SKM-1 (cell line): ENCODE data around the gene HIPK2.

ENCODE experiments used
- DNase-seq: peaks from one replicate; lab custom pipeline; 2025; ENCODE audit not compliant: unreplicated experiment; lab: John Stamatoyannopoulos, UW

The HIPK2 gene

DNA sequence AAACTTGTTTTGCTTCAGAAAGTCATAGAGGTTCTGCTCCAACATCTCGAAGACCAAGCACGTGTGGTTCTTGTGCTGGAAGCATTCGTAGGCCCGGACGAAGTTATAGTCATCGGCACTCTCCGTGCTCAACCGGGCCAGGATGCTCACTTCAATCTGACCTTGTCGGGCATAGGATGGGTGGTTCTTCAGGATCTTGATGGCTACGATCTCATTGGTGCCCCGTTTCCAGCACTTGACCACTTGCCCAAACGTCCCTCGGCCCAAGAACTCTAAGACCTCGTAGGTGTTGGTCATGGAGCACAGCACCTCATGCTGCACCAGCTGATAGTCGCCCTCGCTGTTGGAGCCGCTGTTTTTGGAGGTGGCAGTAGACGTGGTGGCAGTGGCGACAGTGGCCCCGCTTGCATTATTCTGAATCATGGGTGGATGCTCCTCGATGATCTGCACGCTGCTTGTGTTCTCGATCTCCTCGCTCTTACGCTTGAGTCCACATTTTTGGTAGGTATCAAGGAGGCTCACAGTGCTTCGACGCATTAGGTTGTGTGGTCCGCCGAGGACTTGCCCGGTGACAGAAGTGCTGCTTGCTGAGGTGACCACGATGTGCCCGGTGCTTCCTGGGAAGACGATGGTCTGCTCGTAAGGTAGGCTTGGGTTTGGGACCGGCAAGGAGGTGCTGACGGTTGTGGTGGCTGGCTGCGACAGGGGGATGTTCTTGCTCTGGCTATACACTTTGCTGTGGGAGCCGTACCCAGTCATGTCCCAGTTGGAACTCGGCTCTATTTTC lies 61.4 kb downstream of the HIPK2 start:
- DNase-seq, result no peak

GRCh38 chr7:139715194-139715815 lies 62.5 kb downstream of the HIPK2 start:
- no peak for DNase-seq

DNA sequence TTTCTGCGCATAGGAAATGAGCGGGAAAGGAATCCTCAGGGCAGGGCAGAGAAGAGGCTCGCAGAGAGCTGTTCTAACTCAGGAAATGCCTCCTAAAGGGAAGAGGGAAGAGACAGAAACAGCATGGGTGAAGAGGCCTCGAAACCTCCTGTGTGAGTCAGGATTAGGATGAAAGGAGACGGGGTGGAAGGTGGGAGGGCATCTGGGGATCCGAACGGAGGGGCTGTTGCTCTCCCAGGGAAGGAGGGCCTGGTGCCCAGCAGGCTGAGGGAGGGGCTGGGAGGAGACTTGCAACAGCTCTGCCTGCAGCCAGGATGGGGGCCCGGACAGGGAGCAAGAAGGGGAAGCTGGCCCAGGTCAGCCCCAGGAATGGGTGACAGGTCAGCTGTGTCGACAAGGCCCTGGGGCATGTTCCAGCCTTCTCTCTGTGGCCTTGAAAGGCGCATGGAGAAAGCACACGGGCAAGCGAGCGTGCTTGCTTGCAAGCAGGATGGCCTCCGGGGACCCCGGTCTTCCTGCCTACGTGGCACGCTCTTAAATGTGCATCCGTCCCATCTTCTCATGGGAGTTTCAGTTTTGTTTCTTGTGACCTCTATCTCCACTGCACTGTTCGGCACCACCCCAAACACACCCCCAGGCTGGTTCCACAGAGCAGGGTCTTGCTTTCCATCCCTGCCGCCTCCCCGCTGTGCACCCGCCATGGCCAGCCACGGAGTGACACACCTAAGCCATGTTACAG lies 63.5 kb downstream of the HIPK2 start:
- no peak for DNase-seq

DNA sequence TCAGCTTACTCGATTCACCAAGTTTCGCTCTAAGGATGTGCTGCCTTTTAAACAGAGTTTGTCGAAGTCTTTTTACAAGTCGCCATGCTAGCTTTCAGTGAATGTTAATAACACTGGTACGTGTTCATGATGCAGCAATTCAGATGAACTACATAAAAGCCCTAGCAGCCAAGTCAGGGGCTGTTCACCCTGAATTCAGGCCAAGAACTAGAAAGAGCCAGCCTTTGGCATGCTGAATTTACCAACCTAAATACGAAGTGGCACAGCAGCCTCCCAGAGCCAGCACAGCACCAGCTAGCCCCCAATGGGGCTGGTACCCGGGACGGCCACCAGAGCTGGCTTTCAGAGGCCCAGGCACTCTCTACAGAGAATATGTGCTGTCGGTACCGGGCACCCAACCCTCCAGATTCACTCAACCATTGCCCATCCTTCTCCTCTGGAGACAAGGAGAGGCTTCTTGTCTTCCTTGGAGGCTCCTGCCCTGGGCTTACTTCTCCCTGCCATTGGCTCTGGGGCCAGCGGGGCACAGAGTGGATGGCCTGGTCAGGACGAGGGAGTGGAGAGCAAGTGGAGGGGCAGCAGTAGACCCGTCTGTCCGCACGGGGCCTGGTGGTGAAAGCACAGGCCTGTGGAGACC lies 64.2 kb downstream of the HIPK2 start:
- DNase-seq, result no peak

DNA sequence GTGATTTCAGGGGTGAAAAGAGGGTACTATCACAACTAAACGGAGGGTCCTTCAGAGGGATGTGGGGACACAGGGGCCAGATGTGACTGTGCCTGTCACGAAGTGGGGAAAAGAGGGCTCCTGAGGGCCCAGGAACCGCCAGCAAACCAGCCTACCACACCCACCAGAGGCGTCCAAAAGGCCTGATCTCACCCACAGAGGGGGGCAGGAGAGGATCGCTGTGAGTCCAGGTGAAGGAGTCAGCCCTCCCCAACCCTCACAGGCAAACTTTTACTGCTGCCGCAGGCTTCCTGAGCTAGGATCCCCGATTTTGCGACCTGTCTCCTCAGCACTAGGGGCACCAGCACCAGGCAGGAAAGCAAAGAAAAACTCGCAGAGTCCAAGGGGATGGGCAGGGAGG lies 64.7 kb downstream of the HIPK2 start:
- DNase-seq, result no peak

- no peak for DNase-seq
Observed at GRCh38 chr7:139711991-139712743, 65.6 kb downstream of the HIPK2 start.

DNA sequence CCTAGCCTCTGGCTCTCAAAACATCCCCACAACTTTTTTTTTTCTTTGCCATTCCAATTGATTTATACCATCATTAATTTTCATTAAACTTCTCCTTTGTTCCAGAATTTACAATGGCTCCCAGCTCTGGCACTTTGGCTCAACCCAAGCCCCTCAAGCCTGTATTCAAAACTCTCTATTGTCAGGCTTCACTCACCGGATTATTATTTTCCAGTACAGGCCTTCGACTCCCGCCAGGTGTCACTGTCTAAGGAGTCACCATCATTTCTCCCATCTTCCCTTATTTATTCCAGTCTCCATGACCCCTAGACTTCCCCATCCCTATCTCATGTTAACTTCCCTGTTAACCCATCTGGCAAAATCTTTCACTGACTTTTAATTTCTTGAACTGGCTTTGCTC lies 67.8 kb downstream of the HIPK2 start:
- DNase-seq, result no peak

DNA sequence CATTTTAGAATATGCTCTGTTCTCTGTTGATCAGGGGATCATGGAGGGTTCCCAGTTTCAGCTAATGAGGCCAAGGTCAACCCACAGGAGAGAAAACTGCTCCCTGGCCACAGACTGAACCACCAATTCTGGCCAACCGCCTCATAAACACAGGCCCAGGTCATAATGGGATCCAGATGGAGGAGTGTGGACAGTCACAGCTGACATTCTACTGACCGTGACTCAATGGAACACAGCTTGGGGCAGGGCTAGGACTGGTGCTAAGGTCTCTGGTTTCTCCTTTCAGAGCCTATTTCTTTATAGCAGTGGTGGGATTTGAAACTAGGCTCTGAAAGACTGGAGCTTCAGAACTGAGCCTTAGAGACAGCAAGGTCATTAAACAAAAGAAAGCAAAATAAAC lies 68.3 kb downstream of the HIPK2 start:
- no peak for DNase-seq

- no peak for DNase-seq
Observed at GRCh38 chr7:139708541-139708940, 69.3 kb downstream of the HIPK2 start.

- DNase-seq, result no peak
Observed at GRCh38 chr7:139706837-139707236, 71.0 kb downstream of the HIPK2 start.

- no peak for DNase-seq
Observed at GRCh38 chr7:139704308-139704879, 73.4 kb downstream of the HIPK2 start.

DNA sequence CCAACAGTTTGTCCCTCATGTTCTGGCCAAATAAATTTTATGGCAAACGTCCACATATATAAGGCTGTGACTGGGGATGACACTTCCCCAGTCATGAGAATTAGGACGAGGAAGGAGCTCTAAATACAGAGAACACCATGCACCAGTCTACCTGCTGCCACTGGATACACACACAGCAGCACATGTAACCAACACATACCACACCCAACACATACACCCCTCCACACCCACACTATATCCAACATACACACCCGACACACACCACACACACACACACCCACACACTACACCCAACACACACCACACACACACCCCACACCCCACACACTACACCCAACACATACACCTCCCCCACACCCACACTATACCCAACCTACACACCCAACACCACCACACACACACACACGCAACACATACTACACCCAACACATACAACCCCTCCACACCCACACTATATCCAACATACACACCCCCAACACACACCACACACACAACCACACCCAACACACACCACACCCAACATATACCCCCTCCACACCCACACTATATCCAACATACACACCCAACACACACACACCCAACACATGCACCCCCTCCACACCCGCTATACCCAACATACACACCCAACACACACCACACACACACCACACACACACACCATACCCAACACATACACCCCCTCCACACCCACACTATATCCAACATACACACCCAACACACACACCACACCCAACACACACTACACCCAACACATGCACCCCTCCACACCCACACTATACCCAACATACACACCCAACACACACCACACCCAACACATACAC lies 74.1 kb downstream of the HIPK2 start:
- no peak for DNase-seq

DNA sequence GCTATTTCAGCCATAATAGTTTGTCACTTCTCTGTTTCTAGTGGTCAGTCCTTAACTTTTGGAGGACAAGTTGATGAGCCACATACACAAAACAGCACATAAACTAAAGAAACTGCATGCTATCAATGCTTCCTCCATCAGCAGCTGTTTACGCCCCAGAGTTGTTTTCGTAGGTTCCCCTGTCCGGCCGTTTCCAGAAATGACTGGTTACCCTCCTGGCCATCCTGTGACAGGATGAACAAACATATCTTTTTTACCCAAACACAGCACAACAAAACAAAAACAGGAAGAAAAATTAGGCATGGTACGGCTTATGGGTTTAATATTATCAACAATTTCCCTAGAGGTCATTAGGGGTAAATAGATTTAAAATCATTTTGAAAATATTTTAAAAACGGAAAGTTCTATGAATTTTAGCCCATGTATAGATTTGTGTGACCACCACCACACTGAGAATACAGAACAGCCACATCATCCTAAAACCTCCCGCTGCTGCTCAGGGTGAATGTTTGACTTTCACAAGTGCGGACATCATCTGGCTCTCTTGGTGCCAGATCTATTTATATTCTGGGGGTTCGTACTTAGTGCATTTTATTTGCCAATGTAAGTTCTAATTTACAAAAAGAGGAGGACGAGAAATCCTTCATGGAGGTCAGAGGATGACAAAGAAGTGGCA lies 74.8 kb downstream of the HIPK2 start:
- no peak for DNase-seq

DNA sequence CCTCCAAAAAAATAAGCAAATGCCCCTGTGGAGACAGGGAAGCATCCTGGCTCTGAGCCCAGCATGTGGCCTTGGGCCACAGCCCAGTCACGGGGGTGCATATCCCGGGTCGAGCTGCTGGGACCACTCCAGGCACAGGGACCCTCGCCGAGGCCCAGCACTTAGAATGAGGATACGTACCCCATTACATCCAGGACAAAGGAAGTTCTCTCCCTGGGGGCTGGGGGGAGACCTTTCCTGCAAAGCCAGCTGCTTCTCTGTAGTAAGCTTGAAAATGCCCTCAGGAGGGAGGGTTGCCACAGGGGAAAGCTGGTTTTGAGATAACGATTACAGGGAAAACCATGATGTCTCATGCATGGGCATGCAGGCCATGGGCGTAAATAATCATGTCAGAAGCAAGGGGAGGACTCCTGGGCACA lies 75.5 kb downstream of the HIPK2 start:
- DNase-seq, result no peak

GRCh38 chr7:139701908-139702307 lies 75.9 kb downstream of the HIPK2 start:
- DNase-seq, result no peak

GRCh38 chr7:139700505-139701235 lies 77.1 kb downstream of the HIPK2 start:
- DNase-seq, result no peak

DNA sequence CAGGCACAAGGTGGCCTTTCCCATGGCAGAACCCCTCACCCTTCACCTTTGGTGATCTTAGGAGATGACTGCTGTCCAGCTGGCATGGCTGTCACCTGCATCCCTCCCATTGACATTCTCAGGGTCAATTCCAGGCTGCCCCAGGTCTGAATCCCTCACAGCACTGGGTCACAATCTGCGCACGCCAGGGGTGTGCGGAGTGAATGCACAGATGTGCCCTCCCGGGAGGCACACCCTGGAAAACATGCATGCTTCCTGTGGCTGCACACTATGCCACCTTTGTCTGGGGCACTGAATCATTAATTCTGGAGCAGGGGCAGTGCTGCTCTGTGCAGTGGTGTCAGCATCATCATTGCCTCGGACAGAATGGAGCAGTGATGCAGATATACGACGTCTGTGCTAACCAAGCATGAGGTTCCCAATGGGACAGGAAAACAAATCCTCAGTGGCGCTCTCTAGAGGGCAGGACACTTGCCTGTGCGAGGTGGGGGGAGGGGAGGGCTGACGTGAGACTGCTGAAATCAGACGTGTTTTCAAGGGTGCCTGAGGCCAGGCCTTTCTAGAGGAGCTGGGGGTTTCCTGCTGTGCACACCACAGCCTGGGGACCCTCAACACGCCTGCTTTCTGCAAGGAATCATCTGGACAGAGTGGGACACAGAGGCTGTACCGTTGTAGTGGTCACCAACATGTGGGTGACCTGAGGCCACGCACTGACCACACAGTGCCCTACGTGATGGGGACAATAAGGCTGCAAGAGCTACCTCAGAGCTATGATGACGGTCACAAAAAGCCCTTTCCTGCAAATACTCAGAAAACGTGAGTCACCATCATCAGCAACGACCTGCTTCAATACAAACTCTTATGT lies 77.9 kb downstream of the HIPK2 start:
- no peak for DNase-seq

GRCh38 chr7:139698844-139699243 lies 79.0 kb downstream of the HIPK2 start:
- DNase-seq, result no peak
